AG09309 (cell line): ENCODE measurements around the gene NEGR1.

ENCODE experiments used
- DNase-seq: peaks from one replicate; pipeline ENCODE4 v3.0.0-alpha.2; 2010; ENCODE audit warnings: low read depth
- H3K4me3 ChIP-seq: 2 replicates; pipeline ENCODE4 v1.5.1; 2011; ENCODE audit warnings: mild to moderate bottlenecking, low read depth, low read length, moderate library complexity; ENCODE audit not compliant: control insufficient read depth
- TF ChIP-seq, protein P1 (sequence below): IDR thresholded peaks from 2 replicates; pipeline ENCODE4 v1.5.1; 2011; ENCODE audit warnings: mild to moderate bottlenecking, low read depth, low read length, inconsistent platforms; ENCODE audit not compliant: insufficient read depth, control insufficient read depth; ENCODE audit errors: missing control alignments

Gene NEGR1

DNA sequence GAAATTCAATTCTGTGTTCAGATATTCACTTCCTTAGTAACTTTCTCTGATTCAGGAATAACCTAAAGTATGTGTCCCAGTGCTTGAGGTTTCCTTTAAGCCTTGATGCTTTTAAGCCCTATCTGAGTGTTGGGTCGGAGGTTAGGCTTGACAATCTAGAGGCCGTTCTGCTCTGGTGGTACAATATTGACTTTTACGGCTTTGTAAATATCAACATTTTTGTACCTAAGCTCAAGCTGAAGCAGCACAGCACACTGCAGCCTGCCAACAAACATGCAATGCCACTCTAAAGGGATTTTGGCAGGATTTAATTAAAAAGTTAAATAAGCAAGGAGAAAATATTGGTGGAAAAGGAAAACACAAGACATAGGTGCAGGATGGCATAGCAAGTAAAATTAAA, 279.2 kb downstream of the NEGR1 start:
- H3K4me3 ChIP-seq, result no peak overlapping the region
- TF ChIP-seq, protein P1, sequence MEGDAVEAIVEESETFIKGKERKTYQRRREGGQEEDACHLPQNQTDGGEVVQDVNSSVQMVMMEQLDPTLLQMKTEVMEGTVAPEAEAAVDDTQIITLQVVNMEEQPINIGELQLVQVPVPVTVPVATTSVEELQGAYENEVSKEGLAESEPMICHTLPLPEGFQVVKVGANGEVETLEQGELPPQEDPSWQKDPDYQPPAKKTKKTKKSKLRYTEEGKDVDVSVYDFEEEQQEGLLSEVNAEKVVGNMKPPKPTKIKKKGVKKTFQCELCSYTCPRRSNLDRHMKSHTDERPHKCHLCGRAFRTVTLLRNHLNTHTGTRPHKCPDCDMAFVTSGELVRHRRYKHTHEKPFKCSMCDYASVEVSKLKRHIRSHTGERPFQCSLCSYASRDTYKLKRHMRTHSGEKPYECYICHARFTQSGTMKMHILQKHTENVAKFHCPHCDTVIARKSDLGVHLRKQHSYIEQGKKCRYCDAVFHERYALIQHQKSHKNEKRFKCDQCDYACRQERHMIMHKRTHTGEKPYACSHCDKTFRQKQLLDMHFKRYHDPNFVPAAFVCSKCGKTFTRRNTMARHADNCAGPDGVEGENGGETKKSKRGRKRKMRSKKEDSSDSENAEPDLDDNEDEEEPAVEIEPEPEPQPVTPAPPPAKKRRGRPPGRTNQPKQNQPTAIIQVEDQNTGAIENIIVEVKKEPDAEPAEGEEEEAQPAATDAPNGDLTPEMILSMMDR, result no peak
- no peak for DNase-seq

DNA sequence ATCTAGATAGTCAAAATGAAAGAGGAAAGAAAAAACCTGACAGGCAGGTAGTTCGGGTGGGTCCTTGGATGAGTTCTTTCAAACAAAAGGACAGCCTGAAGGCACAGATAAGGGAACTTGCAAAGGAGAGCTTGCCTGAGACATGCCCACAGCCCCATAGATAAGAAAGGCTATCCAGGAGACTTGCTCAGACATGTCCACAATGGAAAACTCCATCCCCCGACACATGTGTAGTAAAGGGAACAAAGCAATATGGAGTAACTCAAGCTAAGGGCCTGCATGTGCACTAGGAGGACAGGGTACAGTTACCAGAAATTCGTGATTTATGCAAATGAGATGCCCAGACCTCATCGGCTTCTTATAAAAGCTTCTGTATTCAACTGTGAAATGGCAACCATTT, 281.5 kb downstream of the NEGR1 start:
- DNase-seq, result no peak
- TF ChIP-seq, protein P1, result no peak
- no peak overlapping the region for H3K4me3 ChIP-seq

DNA sequence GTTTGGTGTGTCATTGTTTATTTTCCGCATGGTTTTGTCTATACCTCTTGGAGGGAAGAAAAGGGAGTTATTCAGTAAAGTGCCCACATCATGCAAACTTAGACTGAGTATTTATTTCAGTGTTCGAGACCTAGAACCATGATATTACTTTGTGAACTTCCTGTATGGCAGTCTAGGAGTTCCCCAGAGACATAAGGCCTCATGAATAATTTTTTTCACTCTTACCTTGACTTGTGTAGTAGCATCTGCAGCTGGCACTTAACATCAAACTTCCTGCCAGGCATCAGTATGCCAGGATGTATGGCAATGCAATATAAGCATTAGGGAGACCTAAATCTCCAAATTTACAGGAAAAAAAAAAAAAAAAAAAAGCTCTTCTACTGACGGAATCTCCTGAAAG, 287.7 kb downstream of the NEGR1 start:
- no peak overlapping the region for H3K4me3 ChIP-seq
- TF ChIP-seq, protein P1, result no peak
- no peak for DNase-seq

DNA sequence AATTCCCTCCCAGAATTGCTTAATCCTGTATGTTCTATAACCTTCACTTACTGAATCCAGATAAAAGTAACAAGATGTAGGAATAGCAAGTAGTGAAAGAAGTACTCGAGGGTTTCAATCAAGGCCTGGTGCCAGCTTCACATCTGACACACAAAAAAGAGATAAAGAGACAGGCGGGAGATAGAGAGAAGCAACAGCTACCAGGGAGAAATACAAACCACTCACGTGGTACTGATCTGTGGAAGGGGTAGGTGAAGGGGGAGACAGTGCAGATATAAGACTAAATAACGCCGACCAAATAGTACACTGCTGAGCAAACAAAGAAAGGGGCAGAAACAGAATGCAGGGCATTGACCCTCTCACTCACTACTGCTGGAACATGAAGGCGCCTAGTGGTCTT, 295.2 kb downstream of the NEGR1 start:
- no peak overlapping the region for H3K4me3 ChIP-seq
- no peak for DNase-seq
- TF ChIP-seq, protein P1, result no peak

DNA sequence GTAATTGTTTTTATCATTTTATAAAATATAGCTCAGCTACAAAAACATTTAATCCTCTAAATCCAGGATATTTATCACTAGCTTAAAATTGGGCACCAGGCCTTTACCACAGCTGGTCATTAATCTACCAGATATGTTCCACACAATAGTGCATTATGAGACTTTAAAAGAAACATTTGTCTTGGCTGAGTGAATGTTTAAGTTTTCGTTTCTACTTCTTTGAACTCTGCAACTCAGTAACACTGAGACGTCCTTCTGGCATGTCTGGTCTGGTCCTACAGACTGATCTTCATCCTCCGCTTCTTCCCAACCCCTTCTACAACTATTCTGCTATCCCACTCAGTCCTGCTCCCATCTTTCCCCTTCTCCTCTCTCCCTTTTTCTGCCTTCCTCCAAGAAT, 296.2 kb downstream of the NEGR1 start:
- DNase-seq, result no peak
- TF ChIP-seq, protein P1, result no peak
- no peak overlapping the region for H3K4me3 ChIP-seq

DNA sequence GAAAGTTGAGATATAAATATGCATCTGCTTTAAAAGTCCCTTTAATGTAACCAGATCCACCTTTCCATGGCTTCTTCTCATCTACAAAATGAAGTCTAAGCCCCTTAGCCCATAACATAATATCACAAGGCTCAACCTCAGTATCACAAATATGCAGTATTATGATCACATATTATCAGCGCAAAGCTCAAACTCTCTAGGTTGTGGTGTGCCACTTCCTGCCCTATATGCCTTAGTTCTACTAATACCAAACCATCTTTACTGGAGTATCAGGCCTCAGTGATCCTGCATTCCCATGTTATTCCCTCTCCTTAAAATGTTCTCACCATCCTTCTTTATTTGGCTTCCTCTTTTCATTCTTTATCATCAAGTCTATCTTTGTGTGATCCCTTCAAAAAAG, 301.8 kb downstream of the NEGR1 start:
- TF ChIP-seq, protein P1, result no peak
- H3K4me3 ChIP-seq, result no peak overlapping the region
- no peak for DNase-seq

DNA sequence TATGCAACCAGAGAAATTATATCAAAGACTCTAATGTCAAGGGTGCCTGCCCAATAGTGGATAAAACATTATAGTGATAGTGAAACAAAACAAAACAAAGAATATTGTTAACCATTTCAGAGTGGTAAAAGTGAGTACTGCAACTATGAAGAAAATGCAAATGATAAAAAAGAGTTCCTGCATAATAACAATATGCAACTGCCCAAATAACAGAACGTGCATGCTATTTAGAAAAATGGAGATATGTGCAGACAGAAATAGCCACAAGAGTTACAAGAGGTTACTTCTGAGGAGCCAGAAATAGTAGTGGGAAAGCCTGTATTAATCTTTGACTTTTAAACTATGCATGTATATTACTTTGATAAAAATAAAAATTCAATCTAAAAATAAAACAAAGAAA, 302.5 kb downstream of the NEGR1 start:
- TF ChIP-seq, protein P1, result no peak
- H3K4me3 ChIP-seq, result no peak overlapping the region

More for the DNA sequence above, 302.5 kb downstream of the NEGR1 start:
- no peak for DNase-seq
